GM06990 (cell line): ENCODE results near the gene RTF1.
A peak's percentile ranks its signal among the peaks of the same experiment; 100 is the strongest.

Experiments
- DNase-seq: peaks from one replicate; pipeline ENCODE4 v3.0.0-alpha.2; 2011; ENCODE audit not compliant: insufficient read length; ENCODE audit errors: extremely low read depth
- H3K27me3 ChIP-seq: replicated peaks from 2 replicates; pipeline ENCODE4 v1.6.0; 2011; ENCODE audit warnings: low read length; ENCODE audit not compliant: control insufficient read depth, insufficient read depth
- H3K36me3 ChIP-seq: 2 replicates; pipeline ENCODE4 v1.5.1; 2011; ENCODE audit warnings: low read length; ENCODE audit not compliant: control insufficient read depth, insufficient read depth
- H3K4me3 ChIP-seq: replicated peaks from 2 replicates; pipeline ENCODE4 v1.5.1; 2011; ENCODE audit warnings: low read depth, mild to moderate bottlenecking, control low read depth, low read length
- CTCF ChIP-seq: IDR thresholded peaks from 2 replicates; pipeline ENCODE4 v1.5.1; 2011; ENCODE audit warnings: low read length, control low read depth, mild to moderate bottlenecking, inconsistent platforms; ENCODE audit not compliant: insufficient read depth, poor library complexity, severe bottlenecking

The RTF1 gene

GRCh38 chr15:41443275-41443674 lies 26.4 kb downstream of the RTF1 start:
- peaks cover 3% of the 10 kb centered on the region for H3K36me3 ChIP-seq
- no peak for TF ChIP-seq CTCF
- DNase-seq: no peak

DNA sequence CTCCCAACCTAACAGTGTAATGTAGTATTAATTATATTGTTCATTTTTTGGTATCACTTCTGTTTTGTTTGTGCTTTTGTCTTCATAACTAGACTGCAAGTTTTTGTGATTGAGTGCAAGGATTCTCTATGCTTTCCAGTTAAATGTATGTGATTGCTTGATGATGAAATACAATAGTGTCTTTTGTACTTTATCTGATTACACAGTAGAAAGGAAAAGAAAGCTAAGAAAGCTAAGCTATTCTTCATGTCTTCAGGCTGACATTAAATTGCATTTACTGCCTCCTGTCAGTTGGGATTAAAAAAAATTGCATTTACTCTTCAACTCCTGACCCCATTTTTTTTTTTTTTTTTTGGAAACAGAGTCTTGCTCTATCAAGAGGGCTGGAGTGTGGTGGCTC lies 28.5 kb downstream of the RTF1 start:
- no peak for TF ChIP-seq CTCF
- Histone ChIP-seq H3K4me3 (no peak overlapping the region), H3K27me3 (no peaks in the 10 kb centered on the region), H3K36me3 (peaks cover 3% of the 10 kb centered on the region)
- no peak for DNase-seq

More at GRCh38 chr15:41443275-41443674, 26.4 kb downstream of the RTF1 start:
- H3K4me3 ChIP-seq: no peak overlapping the region
- H3K27me3 ChIP-seq: no peaks in the 10 kb centered on the region

- H3K27me3 ChIP-seq: no peaks in the 10 kb centered on the region
- DNase-seq: no peak
- H3K36me3 ChIP-seq: peaks cover 4% of the 10 kb centered on the region
- no peak overlapping the region for H3K4me3 ChIP-seq
- TF ChIP-seq CTCF: no peak
Measured at GRCh38 chr15:41462084-41462795, 45.3 kb downstream of the RTF1 start.

DNA sequence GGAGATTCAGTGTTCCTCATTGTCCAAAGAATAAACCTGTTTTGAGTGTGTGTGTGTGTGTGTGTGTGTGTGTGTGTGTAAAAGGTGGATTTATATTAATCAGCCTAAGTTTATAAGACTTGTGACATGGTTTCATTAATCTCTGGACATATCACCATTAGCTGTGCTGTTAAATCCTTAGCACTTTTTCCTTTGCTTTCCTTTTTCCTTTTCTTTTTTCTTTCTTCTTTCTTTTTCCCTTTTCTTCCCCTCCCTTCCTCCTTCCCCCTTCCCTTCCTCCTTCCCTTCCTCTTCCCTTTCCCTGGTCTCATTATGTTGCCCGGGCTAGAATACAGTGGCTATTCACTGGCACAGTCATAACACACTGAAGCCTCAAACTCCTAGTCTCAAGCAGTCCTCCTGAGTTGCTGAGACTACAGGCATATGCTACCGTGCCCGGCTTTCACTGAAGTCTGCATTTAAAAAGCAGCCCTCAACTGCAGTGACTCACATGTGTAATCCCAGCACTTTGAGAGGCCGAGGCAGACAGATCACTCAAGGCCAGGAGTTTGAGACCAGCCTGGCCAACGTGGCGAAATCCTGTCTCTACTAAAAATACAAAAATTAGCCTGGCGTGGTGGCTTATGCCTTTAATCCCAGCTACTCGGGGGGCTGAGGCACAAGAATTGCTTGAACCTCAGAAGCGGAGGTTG lies 48.1 kb downstream of the RTF1 start:
- Histone ChIP-seq H3K4me3 (no peak overlapping the region), H3K27me3 (no peaks in the 10 kb centered on the region), H3K36me3 (peaks cover 3% of the 10 kb centered on the region)
- DNase-seq: no peak
- TF ChIP-seq CTCF: no peak

- Histone ChIP-seq H3K4me3 (no peak overlapping the region), H3K36me3 (peaks cover 4% of the 10 kb centered on the region)
- DNase-seq: no peak
Measured at GRCh38 chr15:41465822-41466421, 49.0 kb downstream of the RTF1 start.

More at GRCh38 chr15:41465822-41466421, 49.0 kb downstream of the RTF1 start:
- TF ChIP-seq CTCF: peak; percentile 99
- H3K27me3 ChIP-seq: no peaks in the 10 kb centered on the region
